Mesodermal cell (in vitro differentiated cells): ENCODE results near the gene EFNA1.

Experiments
- H3K27ac ChIP-seq: 2 replicates; pipeline ENCODE4 v1.7.0; 2013; ENCODE audit warnings: mild to moderate bottlenecking, low read depth, low read length, moderate library complexity; ENCODE audit not compliant: severe bottlenecking
- H3K36me3 ChIP-seq: 2 replicates; pipeline ENCODE4 v1.7.1; 2013; ENCODE audit warnings: mild to moderate bottlenecking, low read length, moderate library complexity; ENCODE audit not compliant: control insufficient read depth, insufficient read depth
- H3K4me1 ChIP-seq: one replicate; pipeline ENCODE4 v1.7.1; 2013; ENCODE audit warnings: mild to moderate bottlenecking, low read length; ENCODE audit not compliant: insufficient read depth, control insufficient read depth, poor library complexity, severe bottlenecking
- H3K4me3 ChIP-seq: 2 replicates; pipeline ENCODE4 v1.7.0; 2013; ENCODE audit warnings: low read length, control low read depth, mild to moderate bottlenecking; ENCODE audit not compliant: insufficient read depth, poor library complexity, severe bottlenecking; ENCODE audit errors: extremely low read depth
- H3K9me3 ChIP-seq: 2 replicates; pipeline ENCODE4 v1.7.1; 2013; ENCODE audit warnings: mild to moderate bottlenecking, low read length, moderate library complexity; ENCODE audit not compliant: control insufficient read depth
- WGBS, 2 experiments: methylation state at CpG; one replicate each; pipeline ENCODE4 v1.1.5; 2013; ENCODE audit warnings: missing lambda C conversion rate in 2 of 2; ENCODE audit not compliant: insufficient coverage in 2 of 2; 5-methylcytosine and 5-hydroxymethylcytosine counted together

The EFNA1 gene

DNA sequence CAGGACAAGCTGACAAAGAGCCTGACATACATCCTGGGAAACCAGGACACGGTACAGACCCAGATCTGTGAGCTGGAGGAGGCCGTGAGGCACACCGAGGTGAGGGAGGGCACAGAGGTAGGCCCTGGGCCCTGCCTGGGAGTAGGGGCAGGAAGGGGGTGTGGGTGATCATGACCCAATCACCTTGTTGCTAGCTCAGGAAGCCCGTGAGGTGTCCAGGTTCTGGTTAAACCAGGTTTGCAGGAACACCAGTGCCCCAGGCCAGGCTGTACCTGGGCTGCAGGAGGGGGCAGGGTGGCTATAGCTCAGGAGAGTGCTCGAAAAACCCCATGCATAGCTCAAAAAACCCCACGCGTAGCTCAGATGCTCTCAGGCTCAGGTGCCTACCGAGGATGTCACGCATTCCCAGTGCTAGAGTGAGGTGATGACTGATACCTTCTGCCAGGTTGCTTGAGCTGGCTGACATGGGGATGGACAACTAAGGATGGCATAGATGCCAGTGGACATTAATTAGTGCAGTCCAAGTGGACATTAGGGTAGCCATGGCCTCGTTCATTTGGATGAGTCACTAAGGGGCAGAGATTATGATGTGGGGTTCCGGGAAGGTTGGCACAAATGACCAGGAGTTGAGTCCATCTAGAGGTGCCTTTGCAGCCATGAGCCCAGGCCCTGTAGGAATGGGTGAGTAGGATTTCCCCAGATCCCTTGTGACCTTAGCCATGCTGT, 49.7 kb downstream of the EFNA1 start:
- Histone ChIP-seq H3K9me3 (no peaks in the 10 kb centered on the region), H3K4me3 (no peak overlapping the region), H3K4me1 (no peaks in the 10 kb centered on the region), H3K27ac (no peak overlapping the region), H3K36me3 (peaks cover 47% of the 10 kb centered on the region)
- WGBS, 2 experiments: 85 to 93% methylated on average over 10 to 11 of the region's 11 CpGs

DNA sequence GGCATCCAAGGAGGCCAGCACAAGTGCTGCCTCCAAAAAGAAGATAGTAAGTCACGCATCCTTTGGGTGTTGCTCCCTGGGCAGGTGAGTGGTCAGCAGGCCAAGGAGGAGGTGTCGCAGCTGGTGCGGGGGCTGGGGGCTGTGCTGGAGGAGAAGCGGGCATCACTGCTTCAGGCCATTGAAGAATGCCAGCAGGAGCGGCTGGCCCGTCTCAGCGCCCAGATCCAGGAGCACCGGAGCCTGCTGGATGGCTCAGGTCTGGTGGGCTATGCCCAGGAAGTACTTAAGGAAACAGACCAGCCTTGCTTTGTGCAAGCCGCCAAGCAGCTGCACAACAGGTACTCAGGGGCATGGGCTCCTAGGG, 50.2 kb downstream of the EFNA1 start:
- Histone ChIP-seq H3K27ac (no peak overlapping the region), H3K4me1 (no peaks in the 10 kb centered on the region), H3K36me3 (peaks cover 47% of the 10 kb centered on the region), H3K9me3 (no peaks in the 10 kb centered on the region), H3K4me3 (no peak overlapping the region)
- WGBS, 2 experiments: 90 to 91% methylated on average over 8 to 9 of the region's 9 CpGs

DNA sequence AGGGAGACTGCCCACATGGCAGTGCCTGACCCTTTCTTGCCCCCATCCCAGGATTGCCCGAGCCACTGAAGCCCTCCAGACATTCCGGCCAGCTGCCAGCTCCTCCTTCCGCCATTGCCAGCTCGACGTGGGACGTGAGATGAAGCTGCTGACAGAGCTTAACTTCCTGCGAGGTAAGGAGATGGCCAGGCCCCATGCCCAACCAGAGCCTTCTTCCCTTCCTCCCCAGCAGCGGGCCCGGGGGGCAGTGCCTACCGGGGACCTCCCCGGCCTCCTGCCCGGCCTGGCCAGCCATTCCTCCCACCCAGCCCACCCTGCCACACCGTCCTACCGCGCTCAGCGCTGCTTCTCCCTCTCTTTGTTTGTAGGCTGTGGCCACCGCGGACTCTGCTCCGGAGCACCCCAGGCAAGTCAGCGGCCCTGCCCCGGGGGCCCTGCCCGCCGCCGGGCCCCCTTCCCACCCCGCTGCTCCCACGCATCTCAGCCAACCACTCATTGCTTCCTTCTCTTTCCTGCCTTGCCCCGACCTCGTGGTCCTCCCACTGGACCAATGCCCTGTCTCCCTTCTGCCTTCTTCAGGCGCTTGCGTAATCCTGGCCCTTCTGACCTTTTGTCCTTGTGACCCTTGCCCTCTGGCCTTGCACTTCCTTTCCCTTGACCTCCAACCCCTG, 50.9 kb downstream of the EFNA1 start:
- H3K9me3 ChIP-seq: no peaks in the 10 kb centered on the region
- H3K27ac ChIP-seq: no peak overlapping the region
- peaks cover 49% of the 10 kb centered on the region for H3K36me3 ChIP-seq
- WGBS, 2 experiments: 95 to 97% methylated on average over 23 to 30 of the region's 30 CpGs
- no peak overlapping the region for H3K4me3 ChIP-seq
- H3K4me1 ChIP-seq: no peaks in the 10 kb centered on the region

DNA sequence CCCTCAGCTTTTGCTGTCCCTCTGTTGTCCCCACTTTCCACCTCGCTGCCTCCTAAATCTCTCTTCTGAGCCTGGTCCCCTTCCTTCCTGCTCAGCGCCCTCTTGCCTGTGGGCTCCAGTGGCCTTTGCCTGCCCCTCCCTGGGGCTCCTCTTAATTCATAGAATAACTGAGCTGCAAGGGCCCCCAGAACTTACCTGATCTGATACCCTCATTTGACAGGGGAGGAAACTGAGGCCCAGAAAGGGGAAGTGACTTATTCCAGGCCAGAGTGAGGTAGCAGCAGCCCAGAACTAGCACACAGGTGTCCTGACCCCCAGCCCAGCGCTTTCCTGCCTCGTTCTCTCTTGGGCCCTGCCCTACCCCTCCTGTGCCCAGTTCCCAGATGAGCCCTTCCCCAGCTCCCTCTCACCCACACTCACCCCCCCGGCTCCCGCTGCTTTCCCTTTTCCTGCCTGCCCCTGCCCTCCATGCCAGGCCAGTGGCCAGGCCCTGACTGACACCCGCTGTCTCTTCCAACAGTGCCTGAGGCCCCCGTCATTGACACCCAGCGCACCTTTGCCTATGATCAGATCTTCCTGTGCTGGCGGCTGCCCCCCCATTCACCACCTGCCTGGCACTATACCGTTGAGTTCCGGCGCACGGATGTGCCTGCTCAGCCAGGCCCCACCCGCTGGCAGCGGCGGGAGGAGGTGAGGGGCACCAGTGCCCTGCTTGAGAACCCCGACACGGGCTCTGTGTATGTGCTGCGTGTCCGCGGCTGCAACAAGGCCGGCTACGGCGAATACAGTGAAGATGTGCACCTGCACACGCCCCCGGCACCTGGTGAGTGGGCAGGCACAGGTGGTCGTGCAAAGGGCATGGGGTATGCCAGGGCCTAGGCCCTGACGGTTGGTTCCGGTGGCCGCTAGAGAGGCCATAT, 51.7 kb downstream of the EFNA1 start:
- 95 to 97% methylated on average over 30 to 31 of the region's 31 CpGs for WGBS, 2 experiments
- Histone ChIP-seq H3K4me3 (no peak overlapping the region), H3K9me3 (no peaks in the 10 kb centered on the region), H3K36me3 (peaks cover 55% of the 10 kb centered on the region), H3K27ac (no peak overlapping the region), H3K4me1 (no peaks in the 10 kb centered on the region)

DNA sequence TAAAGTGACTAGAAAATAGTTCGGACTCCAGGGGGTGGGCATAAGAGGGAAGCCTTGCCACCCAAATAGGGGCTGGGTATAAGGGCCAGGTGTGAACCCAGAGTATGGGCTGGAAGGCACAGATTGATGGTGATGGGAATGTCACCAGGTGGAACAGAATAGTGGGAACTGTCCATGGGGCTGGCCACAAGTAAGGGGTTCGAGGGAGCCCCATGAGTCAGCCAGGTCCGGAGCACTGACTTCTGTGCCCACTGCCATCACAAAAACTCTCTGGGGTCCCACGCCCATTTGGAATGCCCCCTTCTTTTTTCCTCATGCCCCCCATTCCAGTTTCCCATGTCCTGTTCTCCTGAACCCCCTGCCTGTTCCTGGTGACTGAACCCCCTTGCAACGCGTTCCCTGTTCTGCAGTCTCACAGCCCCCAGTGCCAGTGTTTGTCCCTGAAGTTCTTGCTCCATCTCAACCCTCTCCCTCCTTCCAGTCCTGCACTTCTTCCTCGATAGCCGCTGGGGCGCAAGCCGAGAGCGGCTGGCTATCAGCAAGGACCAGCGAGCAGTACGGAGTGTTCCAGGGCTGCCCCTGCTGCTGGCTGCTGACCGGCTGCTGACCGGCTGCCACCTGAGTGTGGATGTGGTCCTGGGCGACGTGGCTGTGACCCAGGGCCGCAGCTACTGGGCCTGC, 53.8 kb downstream of the EFNA1 start:
- Histone ChIP-seq H3K4me1 (no peaks in the 10 kb centered on the region), H3K9me3 (no peaks in the 10 kb centered on the region), H3K36me3 (peaks cover 61% of the 10 kb centered on the region), H3K27ac (no peak overlapping the region), H3K4me3 (no peak overlapping the region)
- 96% methylated on average over 14 to 16 of the region's 18 CpGs for WGBS, 2 experiments

DNA sequence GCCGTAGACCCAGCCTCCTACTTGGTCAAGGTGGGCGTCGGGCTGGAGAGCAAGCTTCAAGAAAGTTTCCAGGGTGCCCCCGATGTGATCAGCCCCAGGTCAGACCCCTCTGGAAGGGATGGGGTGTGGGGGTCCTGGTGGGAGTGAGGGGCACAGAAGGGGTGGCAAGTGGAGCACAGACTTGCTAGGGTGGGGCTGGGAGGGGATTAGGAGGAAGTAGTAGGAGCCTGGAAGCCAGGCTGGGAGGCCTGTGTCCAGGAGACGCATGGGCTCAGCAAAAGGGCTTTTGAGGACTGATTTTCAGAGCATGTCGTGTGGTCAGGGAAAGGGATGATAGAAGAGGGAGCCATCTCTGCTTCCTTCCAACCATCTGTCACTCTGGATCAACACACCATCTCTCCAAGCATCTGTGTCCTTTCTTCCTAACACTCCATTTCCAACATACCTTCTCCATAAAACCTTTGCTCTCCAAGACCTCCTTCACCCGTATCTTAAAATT, 54.4 kb downstream of the EFNA1 start:
- WGBS, 2 experiments: 90 to 100% methylated on average over 2 to 7 of the region's 7 CpGs
- no peaks in the 10 kb centered on the region for H3K9me3 ChIP-seq
- no peaks in the 10 kb centered on the region for H3K4me1 ChIP-seq

DNA sequence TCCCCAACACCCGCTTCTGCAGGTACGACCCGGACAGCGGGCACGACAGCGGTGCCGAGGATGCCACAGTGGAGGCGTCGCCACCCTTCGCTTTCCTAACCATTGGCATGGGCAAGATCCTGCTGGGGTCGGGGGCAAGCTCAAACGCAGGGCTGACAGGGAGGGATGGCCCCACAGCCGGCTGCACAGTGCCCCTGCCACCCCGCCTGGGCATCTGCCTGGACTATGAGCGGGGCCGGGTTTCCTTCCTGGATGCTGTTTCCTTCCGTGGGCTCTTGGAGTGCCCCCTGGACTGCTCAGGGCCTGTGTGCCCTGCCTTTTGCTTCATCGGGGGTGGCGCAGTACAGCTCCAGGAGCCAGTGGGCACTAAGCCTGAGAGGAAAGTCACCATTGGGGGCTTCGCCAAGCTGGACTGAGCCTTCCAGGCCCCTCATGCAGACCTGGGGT, 56.1 kb downstream of the EFNA1 start:
- Histone ChIP-seq H3K27ac (no peak overlapping the region), H3K4me3 (no peak overlapping the region), H3K36me3 (peaks cover 41% of the 10 kb centered on the region), H3K4me1 (no peaks in the 10 kb centered on the region), H3K9me3 (no peaks in the 10 kb centered on the region)
- 95 to 97% methylated on average over 20 of the region's 20 CpGs for WGBS, 2 experiments

More for the DNA sequence above, 54.4 kb downstream of the EFNA1 start:
- no peak overlapping the region for H3K4me3 ChIP-seq
- H3K36me3 ChIP-seq: peaks cover 57% of the 10 kb centered on the region
- H3K27ac ChIP-seq: no peak overlapping the region

DNA sequence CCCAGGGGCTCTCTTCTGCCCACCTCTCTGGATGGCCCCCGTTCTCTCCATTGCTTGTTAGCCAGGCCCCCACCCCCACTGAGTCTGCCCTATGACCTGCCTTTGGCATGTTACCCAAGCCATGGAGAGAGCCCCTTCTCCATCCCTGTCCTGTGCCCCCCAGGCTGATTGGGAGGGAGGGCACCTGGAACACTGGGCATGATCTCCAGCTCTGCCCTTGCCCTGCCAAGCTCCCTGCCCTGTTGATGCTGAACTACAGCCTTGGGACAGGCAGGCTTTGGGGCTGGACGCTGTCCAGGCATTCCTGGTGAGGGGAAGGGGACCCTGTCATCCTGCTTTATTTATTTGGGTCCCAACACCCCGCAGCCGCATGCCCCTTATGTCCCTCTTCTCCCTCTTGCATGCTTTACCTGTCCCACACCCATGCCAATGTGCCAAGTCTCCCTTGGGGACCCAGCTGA, 56.7 kb downstream of the EFNA1 start:
- H3K4me3 ChIP-seq: no peak overlapping the region
- 91 to 100% methylated on average over 3 to 4 of the region's 4 CpGs for WGBS, 2 experiments
- H3K36me3 ChIP-seq: peaks cover 35% of the 10 kb centered on the region
- no peaks in the 10 kb centered on the region for H3K4me1 ChIP-seq
- no peaks in the 10 kb centered on the region for H3K9me3 ChIP-seq
- H3K27ac ChIP-seq: no peak overlapping the region
